Measurements from ENCODE around the gene MDM4. TPM values are rescaled to one million over a fixed set of nuclear protein-coding genes. Genes with fewer than 3 reads are reported as not detected.
"Not testable (repeated sequence)": the region's sequence is repeated elsewhere in the genome, so short reads cannot be mapped to it uniquely, and the experiment has no call there.

MDM4 gene
- total RNA-seq, 1 experiment from 2014 or later, result 56.5 TPM

DNA sequence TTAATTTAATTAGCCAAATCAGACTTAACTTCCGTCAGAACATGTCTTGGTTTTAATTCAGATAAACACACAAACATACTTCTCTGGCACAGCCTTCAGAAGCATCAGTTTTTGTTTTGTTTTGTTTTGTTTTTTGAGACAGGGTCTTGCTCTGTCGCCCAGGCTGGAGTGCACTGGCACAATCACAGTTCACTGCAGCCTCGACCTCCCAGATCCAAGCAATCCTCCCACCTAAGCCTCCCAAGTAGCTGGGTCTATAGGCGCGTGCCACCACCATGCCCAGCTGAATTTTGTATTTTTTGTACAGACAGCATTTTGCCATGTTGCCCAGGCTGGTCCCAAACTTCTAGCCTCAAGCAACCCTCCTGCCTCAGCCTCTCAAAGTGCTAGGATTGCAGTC, 34.7 kb downstream of the MDM4 start:
- H3K36me3 ChIP-seq (ENCODE audit: control insufficient read depth, insufficient read depth, low read length), result peaks cover 4% of the 10 kb centered on the region

GRCh38 chr1:204556458-204557052, 40.3 kb downstream of the MDM4 start:
- peaks cover 1% of the 10 kb centered on the region; the same call in 1 of the 2 replicates for H3K36me3 ChIP-seq (ENCODE audit: control insufficient read depth, insufficient read depth, low read length)
- peaks cover 46% of the 10 kb centered on the region for H3K36me3 Mint-ChIP-seq (ENCODE audit: insufficient read depth, unreplicated experiment)
- peaks cover 31% of the 10 kb centered on the region for H3K4me1 ChIP-seq
- H3K4me3 ChIP-seq (ENCODE audit: low read depth, low read length), result no peak overlapping the region
- ChIA-PET CTCF (no interaction called here), POLR2A (no interaction called here)
- H3K9me3 ChIP-seq, result no peaks in the 10 kb centered on the region
- H3K27ac Mint-ChIP-seq (ENCODE audit: unreplicated experiment), result no peak overlapping the region
- BruUV-seq (replicated peaks), result no TSS peak
- H3K4me3 Mint-ChIP-seq (ENCODE audit: unreplicated experiment), result no peak overlapping the region
- TF ChIP-seq, protein P1, sequence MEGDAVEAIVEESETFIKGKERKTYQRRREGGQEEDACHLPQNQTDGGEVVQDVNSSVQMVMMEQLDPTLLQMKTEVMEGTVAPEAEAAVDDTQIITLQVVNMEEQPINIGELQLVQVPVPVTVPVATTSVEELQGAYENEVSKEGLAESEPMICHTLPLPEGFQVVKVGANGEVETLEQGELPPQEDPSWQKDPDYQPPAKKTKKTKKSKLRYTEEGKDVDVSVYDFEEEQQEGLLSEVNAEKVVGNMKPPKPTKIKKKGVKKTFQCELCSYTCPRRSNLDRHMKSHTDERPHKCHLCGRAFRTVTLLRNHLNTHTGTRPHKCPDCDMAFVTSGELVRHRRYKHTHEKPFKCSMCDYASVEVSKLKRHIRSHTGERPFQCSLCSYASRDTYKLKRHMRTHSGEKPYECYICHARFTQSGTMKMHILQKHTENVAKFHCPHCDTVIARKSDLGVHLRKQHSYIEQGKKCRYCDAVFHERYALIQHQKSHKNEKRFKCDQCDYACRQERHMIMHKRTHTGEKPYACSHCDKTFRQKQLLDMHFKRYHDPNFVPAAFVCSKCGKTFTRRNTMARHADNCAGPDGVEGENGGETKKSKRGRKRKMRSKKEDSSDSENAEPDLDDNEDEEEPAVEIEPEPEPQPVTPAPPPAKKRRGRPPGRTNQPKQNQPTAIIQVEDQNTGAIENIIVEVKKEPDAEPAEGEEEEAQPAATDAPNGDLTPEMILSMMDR (IDR thresholded peaks at IDR 0.05; ENCODE audit: insufficient read depth in 1 of 2, low read depth in 1 of 2, low read length in 1 of 2, severe bottlenecking in 1 of 2, unreplicated experiment in 1 of 2), result no peak
- no peaks in the 10 kb centered on the region for H3K27me3 ChIP-seq (replicated peaks; ENCODE audit: control insufficient read depth, insufficient read depth, low read length)
- H3K4me1 Mint-ChIP-seq (ENCODE audit: low read depth, unreplicated experiment), result peaks cover 15% of the 10 kb centered on the region
- intact Hi-C loops (cut with micrococcal nuclease; ENCODE audit: unreplicated experiment), result no loop called here
- no peaks in the 10 kb centered on the region for H3K27me3 Mint-ChIP-seq (ENCODE audit: insufficient read depth, unreplicated experiment)
- no peak for DNase-seq
- no peaks in the 10 kb centered on the region for H3K9me3 Mint-ChIP-seq (ENCODE audit: unreplicated experiment)

More for the DNA sequence above, 34.7 kb downstream of the MDM4 start:
- TF ChIP-seq, protein P1 (IDR thresholded peaks at IDR 0.05; ENCODE audit: insufficient read depth in 1 of 2, low read depth in 1 of 2, low read length in 1 of 2, severe bottlenecking in 1 of 2, unreplicated experiment in 1 of 2), result no peak
- Mint-ChIP-seq H3K9me3 (ENCODE audit: unreplicated experiment) (no peaks in the 10 kb centered on the region), H3K27ac (ENCODE audit: unreplicated experiment) (no peak overlapping the region), H3K36me3 (ENCODE audit: insufficient read depth, unreplicated experiment) (peaks cover 76% of the 10 kb centered on the region), H3K4me3 (ENCODE audit: unreplicated experiment) (no peak overlapping the region), H3K27me3 (ENCODE audit: insufficient read depth, unreplicated experiment) (no peaks in the 10 kb centered on the region), H3K4me1 (ENCODE audit: low read depth, unreplicated experiment) (no peaks in the 10 kb centered on the region)
- intact Hi-C loops (cut with micrococcal nuclease; ENCODE audit: unreplicated experiment), result no loop called here
- no TSS peak for BruUV-seq (replicated peaks)
- no peak overlapping the region for H3K4me3 ChIP-seq (ENCODE audit: low read depth, low read length)
- H3K27me3 ChIP-seq (replicated peaks; ENCODE audit: control insufficient read depth, insufficient read depth, low read length), result no peaks in the 10 kb centered on the region
- peaks cover 12% of the 10 kb centered on the region for H3K4me1 ChIP-seq
- H3K9me3 ChIP-seq, result no peaks in the 10 kb centered on the region
- DNase-seq, result no peak
- CTCF ChIA-PET, result interaction anchor here (0.6 to 1.4 kb wide), 2 partner anchors 43 to 256 kb away, joined by 4 to 8 read pairs; no protein-coding TSS in a partner anchor
- POLR2A ChIA-PET, result no interaction called here

DNA sequence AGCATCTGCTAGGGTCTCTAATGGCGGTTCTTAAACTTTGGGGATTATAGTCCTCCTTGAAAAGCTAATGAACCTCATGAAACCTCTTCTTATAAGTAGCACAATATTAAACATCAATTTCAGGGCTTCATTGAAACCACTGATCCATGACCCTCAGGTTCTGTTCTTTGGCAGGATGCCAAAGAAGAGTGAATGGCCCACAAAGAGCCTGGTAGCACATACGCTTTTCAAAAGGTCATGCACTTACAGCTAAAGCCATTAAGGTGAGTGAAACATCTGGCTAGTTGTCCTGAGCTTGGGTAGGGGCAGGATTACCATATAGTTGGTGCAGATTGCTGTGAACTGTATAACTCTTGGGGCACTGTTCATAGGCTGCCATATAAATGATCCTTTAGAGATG, 42.3 kb downstream of the MDM4 start:
- CTCF ChIA-PET, result interaction anchor here (1.8 kb wide), 1 partner anchor 249 kb away, joined by 4 read pairs; no protein-coding TSS in a partner anchor
- DNase-seq, result no peak
- POLR2A ChIA-PET, result no interaction called here

DNA sequence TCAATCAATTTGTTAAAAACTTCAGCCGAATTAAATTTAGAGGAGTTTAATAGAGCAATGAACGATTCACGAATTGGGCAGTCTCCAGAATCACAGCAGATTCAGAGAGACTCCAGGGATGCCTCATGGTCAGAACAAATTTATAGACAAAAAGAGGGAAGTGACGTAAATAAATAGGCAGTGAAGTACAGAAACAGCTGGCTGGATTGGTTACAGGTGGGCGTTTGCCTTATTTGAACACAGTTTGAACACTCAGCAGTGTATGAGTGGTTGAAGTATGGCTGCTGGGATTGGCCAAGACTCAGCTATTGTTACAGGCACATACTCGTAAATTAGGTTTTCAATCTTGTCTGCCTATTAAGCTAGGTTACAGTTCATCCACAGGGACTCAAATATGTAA, 43.8 kb downstream of the MDM4 start:
- CTCF ChIA-PET, result interaction anchor here (0.6 kb wide), 1 partner anchor 96 kb away, joined by 3 read pairs; no protein-coding TSS in a partner anchor

More for the DNA sequence above, 42.3 kb downstream of the MDM4 start:
- no peaks in the 10 kb centered on the region for H3K27me3 Mint-ChIP-seq (ENCODE audit: insufficient read depth, unreplicated experiment)
- Histone ChIP-seq H3K4me3 (ENCODE audit: low read depth, low read length) (no peak overlapping the region), H3K9me3 (no peaks in the 10 kb centered on the region), H3K36me3 (ENCODE audit: control insufficient read depth, insufficient read depth, low read length) (no peaks in the 10 kb centered on the region; the same call in 1 of the 2 replicates), H3K4me1 (peaks cover 31% of the 10 kb centered on the region), H3K27me3 (replicated peaks; ENCODE audit: control insufficient read depth, insufficient read depth, low read length) (no peaks in the 10 kb centered on the region)
- no peak overlapping the region for H3K4me3 Mint-ChIP-seq (ENCODE audit: unreplicated experiment)
- no peak overlapping the region for H3K27ac Mint-ChIP-seq (ENCODE audit: unreplicated experiment)
- H3K4me1 Mint-ChIP-seq (ENCODE audit: low read depth, unreplicated experiment), result peaks cover 26% of the 10 kb centered on the region
- H3K36me3 Mint-ChIP-seq (ENCODE audit: insufficient read depth, unreplicated experiment), result peaks cover 32% of the 10 kb centered on the region
- TF ChIP-seq, protein P1 (IDR thresholded peaks at IDR 0.05; ENCODE audit: insufficient read depth in 1 of 2, low read depth in 1 of 2, low read length in 1 of 2, severe bottlenecking in 1 of 2, unreplicated experiment in 1 of 2), result no peak
- no peaks in the 10 kb centered on the region for H3K9me3 Mint-ChIP-seq (ENCODE audit: unreplicated experiment)
- no TSS peak for BruUV-seq (replicated peaks)
- intact Hi-C loops (cut with micrococcal nuclease; ENCODE audit: unreplicated experiment), result no loop called here

More for the DNA sequence above, 43.8 kb downstream of the MDM4 start:
- BruUV-seq (replicated peaks); H3K27me3 Mint-ChIP-seq (ENCODE audit: insufficient read depth, unreplicated experiment); H3K36me3 ChIP-seq (ENCODE audit: control insufficient read depth, insufficient read depth, low read length); DNase-seq; H3K4me3 Mint-ChIP-seq (ENCODE audit: unreplicated experiment); H3K9me3 Mint-ChIP-seq (ENCODE audit: unreplicated experiment); H3K4me3 ChIP-seq (ENCODE audit: low read depth, low read length); intact Hi-C loops (cut with micrococcal nuclease; ENCODE audit: unreplicated experiment); H3K27me3 ChIP-seq (replicated peaks; ENCODE audit: control insufficient read depth, insufficient read depth, low read length); POLR2A ChIA-PET; H3K9me3 ChIP-seq: not testable (repeated sequence)
- Mint-ChIP-seq H3K4me1 (ENCODE audit: low read depth, unreplicated experiment) (peaks cover 41% of the 10 kb centered on the region), H3K36me3 (ENCODE audit: insufficient read depth, unreplicated experiment) (peaks cover 33% of the 10 kb centered on the region), H3K27ac (ENCODE audit: unreplicated experiment) (peak overlapping the region; percentile 9)
- H3K4me1 ChIP-seq, result peaks cover 30% of the 10 kb centered on the region
